Right atrium auricular region (tissue), 2 donors: Measurements from ENCODE around the gene SMG5. TPM values are rescaled to one million over a fixed set of nuclear protein-coding genes. Genes with fewer than 3 reads are reported as not detected.
"Not testable (repeated sequence)": the region's sequence is repeated elsewhere in the genome, so short reads cannot be mapped to it uniquely, and the experiment has no call there.

Source experiments
- DNase-seq: peaks from one replicate; pipeline ENCODE4 v3.0.0-alpha.2; 2019; ENCODE audit warnings: low spot score
- H3K27ac ChIP-seq, 2 donors: fragments of 200-600 bp; sonication (generic); 1 replicate in 1 of 2; 2 replicates in 1 of 2; pipeline ENCODE4 v1.5.1; 2016 to 2019
- H3K27me3 ChIP-seq, 2 donors: fragments of 200-600 bp; sonication (generic); one replicate each; pipeline versions ENCODE4 v1.5.1 to v1.6.0; 2017 to 2019
- H3K36me3 ChIP-seq: fragments of 200-600 bp; sonication (generic); one replicate; pipeline ENCODE4 v1.5.1; 2016
- H3K4me1 ChIP-seq, 2 donors: fragments of 200-600 bp; sonication (generic); one replicate each; pipeline versions ENCODE4 v1.5.1 to v1.6.0; 2017 to 2019
- H3K4me3 ChIP-seq, 2 donors: fragments of 200-600 bp; sonication (generic); 1 replicate in 1 of 2; 2 replicates in 1 of 2; pipeline ENCODE4 v1.5.1; 2017 to 2019; ENCODE audit warnings: mild to moderate bottlenecking in 1 of 2, moderate library complexity in 1 of 2
- H3K9me3 ChIP-seq, 2 donors: fragments of 200-600 bp; sonication (generic); one replicate each; pipeline ENCODE4 v1.5.1; 2019
- total RNA-seq, 2 donors: library from RNA; depleted of rRNA; stranded (reverse); fragments of >200 nt; gene quantifications; one replicate each; pipeline ENCODE4 v1.1.0, GENCODE V29; 2016
- TF ChIP-seq, protein P1 (sequence below), 2 donors: fragments of 200-600 bp; sonication (generic); IDR thresholded peaks; one replicate each; pipeline ENCODE4 v1.5.1; 2019; ENCODE audit warnings: antibody characterized with exemption in 2 of 2

The SMG5 gene
- total RNA-seq = 10 to 100 TPM; 55.4 to 72.8 TPM

GRCh38 chr1:156282479-156283222 is at the start of gene SMG5:
Gene SMG5 (minus strand): TSS chr1:156282825. CDS start chr1:156282680, 145 bp downstream.
- Histone ChIP-seq H3K9me3 (no peaks in the 10 kb centered on the region), H3K4me1 (peaks cover 0 to 37% of the 10 kb centered on the region in 2 donors), H3K27ac (peak within 1 kb of the TSS; percentile 93 to 94), H3K4me3 (peak within 1 kb of the TSS; percentile 81 to 87), H3K36me3 (peaks cover 18% of the 10 kb centered on the region), H3K27me3 (no peaks in the 10 kb centered on the region)
- peak; percentile 96 for DNase-seq
- TF ChIP-seq, protein P1, sequence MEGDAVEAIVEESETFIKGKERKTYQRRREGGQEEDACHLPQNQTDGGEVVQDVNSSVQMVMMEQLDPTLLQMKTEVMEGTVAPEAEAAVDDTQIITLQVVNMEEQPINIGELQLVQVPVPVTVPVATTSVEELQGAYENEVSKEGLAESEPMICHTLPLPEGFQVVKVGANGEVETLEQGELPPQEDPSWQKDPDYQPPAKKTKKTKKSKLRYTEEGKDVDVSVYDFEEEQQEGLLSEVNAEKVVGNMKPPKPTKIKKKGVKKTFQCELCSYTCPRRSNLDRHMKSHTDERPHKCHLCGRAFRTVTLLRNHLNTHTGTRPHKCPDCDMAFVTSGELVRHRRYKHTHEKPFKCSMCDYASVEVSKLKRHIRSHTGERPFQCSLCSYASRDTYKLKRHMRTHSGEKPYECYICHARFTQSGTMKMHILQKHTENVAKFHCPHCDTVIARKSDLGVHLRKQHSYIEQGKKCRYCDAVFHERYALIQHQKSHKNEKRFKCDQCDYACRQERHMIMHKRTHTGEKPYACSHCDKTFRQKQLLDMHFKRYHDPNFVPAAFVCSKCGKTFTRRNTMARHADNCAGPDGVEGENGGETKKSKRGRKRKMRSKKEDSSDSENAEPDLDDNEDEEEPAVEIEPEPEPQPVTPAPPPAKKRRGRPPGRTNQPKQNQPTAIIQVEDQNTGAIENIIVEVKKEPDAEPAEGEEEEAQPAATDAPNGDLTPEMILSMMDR (IDR thresholded peaks at IDR 0.05) = no peak

DNA sequence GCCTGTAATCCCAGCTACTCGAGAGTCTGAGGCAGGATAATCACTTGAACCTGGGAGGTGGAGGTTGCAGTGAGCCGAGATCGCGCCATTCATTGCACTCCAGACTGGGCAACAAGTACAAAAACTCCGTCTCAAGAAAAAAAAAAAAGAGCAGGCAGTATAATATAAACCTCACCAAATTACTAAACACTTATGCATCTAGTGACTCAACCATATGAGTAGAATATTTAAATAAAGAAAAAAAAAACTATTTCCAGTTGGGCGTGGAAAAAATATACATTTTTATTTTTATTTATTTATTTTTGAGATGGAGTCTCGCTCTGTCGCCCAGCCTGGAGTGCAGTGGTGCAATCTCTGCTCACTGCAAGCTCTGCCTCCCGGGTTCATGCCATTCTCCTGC is 40.6 kb upstream of the SMG5 start:
- peaks cover 68% of the 10 kb centered on the region for H3K36me3 ChIP-seq
- H3K27me3 ChIP-seq, H3K9me3 ChIP-seq, H3K27ac ChIP-seq, H3K4me3 ChIP-seq, DNase-seq, H3K4me1 ChIP-seq: not testable (repeated sequence)

GRCh38 chr1:156320560-156320959 is 37.9 kb upstream of the SMG5 start:
- Histone ChIP-seq H3K4me3 (no peak overlapping the region), H3K36me3 (peaks cover 93% of the 10 kb centered on the region)

DNA sequence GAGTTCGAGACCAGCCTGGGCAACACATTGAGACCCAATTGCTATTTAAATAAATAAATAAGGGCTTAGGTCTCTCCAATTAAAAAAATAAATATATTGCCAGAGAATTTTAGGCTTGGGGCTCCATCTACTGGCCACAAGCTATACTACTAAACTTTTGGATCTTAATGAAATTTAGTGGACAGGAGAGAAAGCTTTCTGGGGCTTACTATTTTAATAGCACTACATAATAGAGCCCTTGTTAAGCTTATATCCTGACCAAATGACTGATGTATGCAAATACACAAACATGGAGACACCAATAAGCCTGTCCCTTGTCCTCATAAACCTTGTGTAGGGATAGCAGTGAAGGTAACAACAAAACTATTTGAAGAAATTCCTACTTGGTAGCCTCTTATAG is 37.0 kb upstream of the SMG5 start:
- DNase-seq = no peak
- Histone ChIP-seq H3K27ac (no peak overlapping the region), H3K9me3 (no peaks in the 10 kb centered on the region), H3K27me3 (no peaks in the 10 kb centered on the region), H3K36me3 (peaks cover 95% of the 10 kb centered on the region), H3K4me1 (no peaks in the 10 kb centered on the region), H3K4me3 (no peak overlapping the region)
- TF ChIP-seq, protein P1 (IDR thresholded peaks at IDR 0.05) = peak in 1 of 2 donors; percentile 53

More at GRCh38 chr1:156320560-156320959, 37.9 kb upstream of the SMG5 start:
- TF ChIP-seq, protein P1 (IDR thresholded peaks at IDR 0.05) = no peak
- Histone ChIP-seq H3K9me3 (no peaks in the 10 kb centered on the region), H3K27ac (no peak overlapping the region), H3K27me3 (no peaks in the 10 kb centered on the region), H3K4me1 (no peaks in the 10 kb centered on the region)
- no peak for DNase-seq

DNA sequence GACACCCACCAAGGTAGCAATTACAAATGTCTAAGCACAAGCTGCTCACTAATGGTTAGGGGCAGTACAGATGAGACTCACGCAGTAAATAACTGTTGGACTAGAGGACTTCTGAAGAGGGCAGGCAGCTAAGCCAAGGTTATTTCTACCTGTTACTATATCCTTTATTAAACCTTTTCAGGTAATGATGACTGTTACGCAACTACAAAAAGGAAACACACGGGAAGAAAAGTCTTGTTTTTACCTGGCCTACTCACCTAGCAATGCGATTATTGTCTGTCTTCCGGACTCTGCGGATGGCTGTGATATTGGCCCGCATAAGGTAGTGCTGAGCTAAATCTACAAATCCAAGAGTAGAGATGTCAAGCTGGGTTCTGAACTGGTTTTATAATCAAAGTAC is 34.3 kb upstream of the SMG5 start:
- TF ChIP-seq, protein P1 (IDR thresholded peaks at IDR 0.05) = no peak
- Histone ChIP-seq H3K4me3 (no peak overlapping the region), H3K36me3 (peaks cover 92% of the 10 kb centered on the region), H3K27ac (no peak overlapping the region), H3K4me1 (no peaks in the 10 kb centered on the region), H3K9me3 (no peaks in the 10 kb centered on the region), H3K27me3 (no peaks in the 10 kb centered on the region)
- no peak for DNase-seq

DNA sequence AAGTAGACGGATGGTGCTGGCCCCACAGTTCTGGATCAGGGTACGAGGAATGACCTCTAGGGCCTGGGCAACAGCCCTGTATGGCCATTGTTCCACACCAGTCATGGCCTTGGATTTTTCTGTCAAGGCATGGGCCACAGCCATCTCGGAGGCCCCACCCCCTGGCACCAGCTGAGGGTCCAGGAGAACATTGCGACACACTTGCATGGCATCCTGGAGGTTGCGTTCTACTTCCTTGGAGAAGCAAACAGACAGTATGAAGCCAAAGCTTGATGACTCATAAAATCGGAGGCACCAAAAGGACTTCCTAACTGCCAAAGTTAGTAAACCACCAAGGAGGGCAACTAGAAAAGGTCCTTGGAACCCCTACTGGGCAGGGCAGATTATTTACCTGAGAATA is 28.3 kb upstream of the SMG5 start:
- no peak overlapping the region for H3K4me3 ChIP-seq
- no peaks in the 10 kb centered on the region for H3K4me1 ChIP-seq
- DNase-seq = no peak
- H3K9me3 ChIP-seq = no peaks in the 10 kb centered on the region
- H3K27me3 ChIP-seq = no peaks in the 10 kb centered on the region
- TF ChIP-seq, protein P1 (IDR thresholded peaks at IDR 0.05) = no peak
- peaks cover 82% of the 10 kb centered on the region for H3K36me3 ChIP-seq
- no peak overlapping the region for H3K27ac ChIP-seq
